Lower leg skin (tissue), 3 donors: ENCODE data around the gene SNU13.

Experiments used
- POLR2A ChIP-seq, 2 donors: fragments of 450-650 bp; IDR thresholded peaks; one replicate each; pipeline ENCODE4 v1.6.1; 2016 to 2017; ENCODE audit warnings: antibody characterized with exemption in 2 of 2, mild to moderate bottlenecking in 1 of 2, moderate library complexity in 1 of 2
- TF ChIP-seq, protein P1 (sequence below), 3 donors: fragments of 450-650 bp; IDR thresholded peaks; one replicate each; pipeline ENCODE4 v1.5.1; 2016; ENCODE audit warnings: antibody characterized with exemption in 3 of 3, mild to moderate bottlenecking in 3 of 3, moderate library complexity in 2 of 3

DNA sequence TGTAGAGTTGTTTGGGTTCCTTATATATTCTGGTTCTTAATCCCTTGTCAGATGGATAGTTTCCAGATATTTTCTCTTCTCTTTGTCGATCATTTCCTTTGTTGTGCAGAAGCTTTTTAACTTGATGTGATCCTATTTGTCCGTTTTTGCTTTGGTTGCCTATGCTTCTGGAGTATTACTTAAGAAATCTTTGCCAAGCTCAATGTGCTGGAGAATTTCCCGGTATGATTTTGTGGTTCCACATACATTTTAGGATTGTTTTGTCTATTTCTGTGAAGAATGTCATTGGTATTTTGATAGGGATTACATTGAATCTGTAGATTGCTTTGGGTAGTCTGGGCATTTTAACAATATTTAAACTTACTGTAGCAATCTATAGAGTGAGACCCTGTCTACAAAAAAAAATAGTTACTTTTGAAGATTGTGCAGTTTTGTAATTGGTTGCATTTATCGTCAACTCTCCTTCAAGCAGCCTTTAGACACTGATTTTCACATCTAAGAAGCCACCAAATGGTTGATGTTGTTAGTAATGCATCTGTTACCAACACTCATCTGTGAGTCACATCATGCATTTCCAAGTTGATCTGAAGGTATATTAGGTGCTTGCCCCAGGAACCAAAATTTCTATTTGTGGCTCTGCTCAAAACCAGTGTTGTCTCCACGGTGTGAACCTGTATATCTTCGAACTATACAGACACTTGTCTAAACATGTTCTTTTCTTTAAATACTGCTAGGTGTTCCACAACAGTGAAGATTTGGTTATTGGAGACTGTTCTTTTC, 46.1 kb downstream of the SNU13 start:
- TF ChIP-seq, protein P1, sequence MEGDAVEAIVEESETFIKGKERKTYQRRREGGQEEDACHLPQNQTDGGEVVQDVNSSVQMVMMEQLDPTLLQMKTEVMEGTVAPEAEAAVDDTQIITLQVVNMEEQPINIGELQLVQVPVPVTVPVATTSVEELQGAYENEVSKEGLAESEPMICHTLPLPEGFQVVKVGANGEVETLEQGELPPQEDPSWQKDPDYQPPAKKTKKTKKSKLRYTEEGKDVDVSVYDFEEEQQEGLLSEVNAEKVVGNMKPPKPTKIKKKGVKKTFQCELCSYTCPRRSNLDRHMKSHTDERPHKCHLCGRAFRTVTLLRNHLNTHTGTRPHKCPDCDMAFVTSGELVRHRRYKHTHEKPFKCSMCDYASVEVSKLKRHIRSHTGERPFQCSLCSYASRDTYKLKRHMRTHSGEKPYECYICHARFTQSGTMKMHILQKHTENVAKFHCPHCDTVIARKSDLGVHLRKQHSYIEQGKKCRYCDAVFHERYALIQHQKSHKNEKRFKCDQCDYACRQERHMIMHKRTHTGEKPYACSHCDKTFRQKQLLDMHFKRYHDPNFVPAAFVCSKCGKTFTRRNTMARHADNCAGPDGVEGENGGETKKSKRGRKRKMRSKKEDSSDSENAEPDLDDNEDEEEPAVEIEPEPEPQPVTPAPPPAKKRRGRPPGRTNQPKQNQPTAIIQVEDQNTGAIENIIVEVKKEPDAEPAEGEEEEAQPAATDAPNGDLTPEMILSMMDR (IDR thresholded peaks at IDR 0.05) = no peak
- no peak for TF ChIP-seq POLR2A (IDR thresholded peaks at IDR 0.05)
